Osteoblast (primary cell): ENCODE results near the gene VPS26C. TPM values are rescaled to one million over a fixed set of nuclear protein-coding genes. Genes with fewer than 3 reads are reported as not detected.

Experiments
- DNase-seq: peaks from one replicate; pipeline ENCODE4 v3.0.0; 2011; ENCODE audit warnings: low spot score, mixed read lengths; ENCODE audit not compliant: insufficient read length; ENCODE audit errors: missing footprints
- H2AFZ ChIP-seq: 2 replicates; pipeline ENCODE4 v1.6.0; 2011; ENCODE audit warnings: mild to moderate bottlenecking, low read length
- H3K27ac ChIP-seq: 2 replicates; pipeline ENCODE4 v1.5.1; 2011; ENCODE audit warnings: mild to moderate bottlenecking, low read depth, low read length, moderate library complexity
- H3K27me3 ChIP-seq: 2 replicates; pipeline ENCODE4 v1.6.0; 2012; ENCODE audit warnings: mild to moderate bottlenecking, control low read depth, inconsistent platforms, low read length, moderate library complexity; ENCODE audit not compliant: insufficient read depth
- H3K36me3 ChIP-seq: 2 replicates; pipeline ENCODE4 v1.5.1; 2011; ENCODE audit warnings: mild to moderate bottlenecking, low read length, control low read depth, moderate library complexity; ENCODE audit not compliant: insufficient read depth
- H3K4me1 ChIP-seq: 2 replicates; pipeline ENCODE4 v1.5.1; 2011; ENCODE audit warnings: mild to moderate bottlenecking, low read length, control low read depth, moderate library complexity; ENCODE audit not compliant: insufficient read depth
- H3K4me2 ChIP-seq: 2 replicates; pipeline ENCODE4 v1.6.0; 2011; ENCODE audit warnings: mild to moderate bottlenecking, low read length; ENCODE audit not compliant: insufficient read depth
- H3K4me3 ChIP-seq: fragments of 200-600 bp; sonication (generic); 3 replicates; pipeline ENCODE4 v1.5.1; 2012; ENCODE audit warnings: mild to moderate bottlenecking, low read length, inconsistent platforms; ENCODE audit not compliant: insufficient read depth
- H3K79me2 ChIP-seq: 2 replicates; pipeline ENCODE4 v1.6.0; 2012; ENCODE audit warnings: mild to moderate bottlenecking, low read length, control low read depth, inconsistent platforms; ENCODE audit not compliant: insufficient read depth
- H3K9me3 ChIP-seq: 2 replicates; pipeline ENCODE4 v1.5.1; 2011; ENCODE audit warnings: low read depth, low read length, control low read depth
- H4K20me1 ChIP-seq: 2 replicates; pipeline ENCODE4 v1.6.0; 2012; ENCODE audit warnings: mild to moderate bottlenecking, low read length, control low read depth; ENCODE audit not compliant: insufficient read depth
- total RNA-seq: library from RNA; depleted of rRNA; stranded (reverse); fragments of >200 nt; gene quantifications from 2 replicates; pipeline ENCODE4 v1.2.3, GENCODE V29; 2012
- TF ChIP-seq, protein P1 (sequence below): IDR thresholded peaks from 2 replicates; pipeline ENCODE4 v1.5.1; 2011; ENCODE audit warnings: mild to moderate bottlenecking, low read depth, low read length, moderate library complexity; ENCODE audit errors: extremely low read depth

The VPS26C gene
- total RNA-seq, 1 donor, result 91.9 TPM

DNA sequence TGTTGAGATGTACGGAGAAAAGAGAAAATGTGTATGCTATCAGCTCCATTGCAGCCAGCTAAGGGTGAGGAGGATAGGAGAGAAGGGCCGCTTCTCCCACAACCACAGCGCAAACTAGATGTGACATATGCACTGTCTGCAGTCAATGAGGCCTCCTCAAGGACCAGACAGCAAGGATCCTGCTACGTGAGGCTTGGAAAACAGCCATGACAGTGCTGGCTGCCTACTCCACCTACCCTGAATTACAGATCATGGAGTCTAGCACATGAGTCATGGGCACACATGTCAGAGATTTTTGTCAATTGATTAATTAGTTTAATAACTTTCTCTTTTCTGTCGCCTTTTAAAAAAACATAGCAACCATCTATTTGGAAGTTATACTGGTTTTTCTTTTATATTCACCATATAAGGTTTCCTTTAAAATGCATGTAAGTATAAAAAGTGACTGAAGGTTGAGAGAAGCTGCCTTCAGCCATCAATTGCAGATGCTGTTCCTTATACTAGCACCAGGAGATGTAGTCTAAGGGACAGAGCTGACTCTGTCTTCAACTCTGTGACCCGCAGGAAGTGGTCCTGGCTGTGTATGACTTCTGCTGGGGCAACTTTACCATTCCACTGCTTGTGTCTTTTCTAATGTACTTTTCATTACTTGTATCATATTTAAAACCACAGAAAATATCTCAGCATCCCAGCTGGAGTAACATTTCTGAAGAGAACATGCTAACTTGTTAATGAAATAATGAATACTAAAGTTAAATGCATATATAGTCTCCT, 3.1 kb downstream of the VPS26C start:
- TF ChIP-seq, protein P1, sequence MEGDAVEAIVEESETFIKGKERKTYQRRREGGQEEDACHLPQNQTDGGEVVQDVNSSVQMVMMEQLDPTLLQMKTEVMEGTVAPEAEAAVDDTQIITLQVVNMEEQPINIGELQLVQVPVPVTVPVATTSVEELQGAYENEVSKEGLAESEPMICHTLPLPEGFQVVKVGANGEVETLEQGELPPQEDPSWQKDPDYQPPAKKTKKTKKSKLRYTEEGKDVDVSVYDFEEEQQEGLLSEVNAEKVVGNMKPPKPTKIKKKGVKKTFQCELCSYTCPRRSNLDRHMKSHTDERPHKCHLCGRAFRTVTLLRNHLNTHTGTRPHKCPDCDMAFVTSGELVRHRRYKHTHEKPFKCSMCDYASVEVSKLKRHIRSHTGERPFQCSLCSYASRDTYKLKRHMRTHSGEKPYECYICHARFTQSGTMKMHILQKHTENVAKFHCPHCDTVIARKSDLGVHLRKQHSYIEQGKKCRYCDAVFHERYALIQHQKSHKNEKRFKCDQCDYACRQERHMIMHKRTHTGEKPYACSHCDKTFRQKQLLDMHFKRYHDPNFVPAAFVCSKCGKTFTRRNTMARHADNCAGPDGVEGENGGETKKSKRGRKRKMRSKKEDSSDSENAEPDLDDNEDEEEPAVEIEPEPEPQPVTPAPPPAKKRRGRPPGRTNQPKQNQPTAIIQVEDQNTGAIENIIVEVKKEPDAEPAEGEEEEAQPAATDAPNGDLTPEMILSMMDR, result no peak
- no peaks in the 10 kb centered on the region for H3K9me3 ChIP-seq
- H3K4me3 ChIP-seq, result no peak overlapping the region
- no peak overlapping the region for H3K27ac ChIP-seq
- H3K4me1 ChIP-seq, result peaks cover 13% of the 10 kb centered on the region
- no peaks in the 10 kb centered on the region for H3K27me3 ChIP-seq
- H2AFZ ChIP-seq, result no peak overlapping the region
- H3K79me2 ChIP-seq, result peaks cover 80% of the 10 kb centered on the region
- no peak for DNase-seq
- H3K36me3 ChIP-seq, result no peaks in the 10 kb centered on the region
- H4K20me1 ChIP-seq, result peaks cover 7% of the 10 kb centered on the region
- no peak overlapping the region for H3K4me2 ChIP-seq

DNA sequence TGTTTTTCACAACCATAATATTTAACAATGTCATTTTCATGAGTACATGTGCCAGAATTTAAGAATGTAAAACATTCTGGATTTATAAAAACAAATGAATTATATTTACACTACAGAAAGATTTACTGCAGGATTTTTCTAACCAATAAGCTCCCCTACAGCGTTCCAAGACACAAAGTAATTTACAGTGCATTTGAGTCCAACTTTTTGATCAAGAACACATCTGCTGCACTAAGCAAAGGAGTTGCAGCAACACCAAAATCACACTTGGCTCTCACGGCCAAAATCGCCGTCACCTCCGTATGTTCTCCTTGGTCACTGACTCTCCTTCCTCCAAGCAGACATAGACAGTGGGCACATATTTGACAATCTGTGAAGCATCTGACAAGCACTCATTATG, 7.7 kb downstream of the VPS26C start:
- peaks cover 4% of the 10 kb centered on the region for H3K4me1 ChIP-seq
- H3K27ac ChIP-seq, result no peak overlapping the region
- H3K36me3 ChIP-seq, result no peaks in the 10 kb centered on the region
- no peaks in the 10 kb centered on the region for H3K27me3 ChIP-seq
- H3K4me2 ChIP-seq, result no peak overlapping the region
- no peaks in the 10 kb centered on the region for H3K9me3 ChIP-seq
- peaks cover 96% of the 10 kb centered on the region for H3K79me2 ChIP-seq
- TF ChIP-seq, protein P1, result no peak
- DNase-seq, result no peak
- H4K20me1 ChIP-seq, result peaks cover 7% of the 10 kb centered on the region
- H2AFZ ChIP-seq, result no peak overlapping the region
- no peak overlapping the region for H3K4me3 ChIP-seq

DNA sequence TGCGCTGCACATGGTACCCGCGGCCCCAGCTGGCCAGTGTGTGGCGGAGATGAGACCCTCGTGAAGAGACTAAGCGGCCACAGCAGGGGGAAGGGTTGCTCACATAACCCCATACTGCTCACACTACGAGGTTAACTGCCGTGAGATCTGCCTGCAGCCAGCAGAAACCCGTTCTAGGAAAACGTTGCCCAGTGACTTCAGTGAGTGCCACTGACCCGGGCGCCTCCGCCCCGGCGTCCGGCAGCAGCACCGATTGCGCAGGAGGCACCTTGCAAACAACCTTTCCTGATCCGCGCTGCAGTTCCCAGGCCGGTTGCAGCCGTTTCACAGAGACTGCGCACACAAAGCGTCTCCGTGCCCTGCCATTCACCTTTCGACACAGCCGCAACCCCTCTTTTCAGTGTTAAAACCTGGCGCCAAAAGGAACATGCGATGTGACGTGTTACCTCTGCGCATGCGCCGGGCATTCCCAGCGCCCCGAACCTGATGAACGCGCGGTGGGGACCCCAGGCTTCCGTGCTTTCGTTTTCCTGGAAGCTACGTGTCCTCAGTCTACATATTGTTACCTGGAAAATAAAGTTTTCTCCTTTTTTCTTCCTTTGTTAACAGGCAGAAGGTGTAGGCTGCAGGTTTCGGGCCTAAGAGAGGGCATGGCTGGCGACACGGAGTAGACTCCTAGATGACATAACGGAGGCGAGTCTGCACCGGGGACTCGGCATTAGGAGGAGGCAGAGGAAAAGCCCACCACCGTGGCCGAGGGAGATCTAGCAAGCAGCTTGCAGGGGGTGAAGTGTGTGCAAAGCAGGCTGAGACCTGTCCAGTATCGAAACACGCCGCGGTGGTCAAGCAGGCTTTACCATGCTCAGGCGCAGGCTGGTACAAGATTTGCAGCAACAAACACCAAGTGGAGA, 8.9 kb downstream of the VPS26C start:
- peak overlapping the region; percentile 74 for H3K27ac ChIP-seq
- no peaks in the 10 kb centered on the region for H3K36me3 ChIP-seq
- peak overlapping the region; percentile 96 for H3K4me2 ChIP-seq
- no peaks in the 10 kb centered on the region for H3K27me3 ChIP-seq
- DNase-seq, result no peak
- H3K4me3 ChIP-seq, result peak overlapping the region; percentile 76
- H3K79me2 ChIP-seq, result peaks cover 96% of the 10 kb centered on the region
- H4K20me1 ChIP-seq, result peaks cover 14% of the 10 kb centered on the region
- TF ChIP-seq, protein P1, result no peak
- peaks cover 10% of the 10 kb centered on the region for H3K4me1 ChIP-seq
- H2AFZ ChIP-seq, result peak overlapping the region; percentile 60
- no peaks in the 10 kb centered on the region for H3K9me3 ChIP-seq

DNA sequence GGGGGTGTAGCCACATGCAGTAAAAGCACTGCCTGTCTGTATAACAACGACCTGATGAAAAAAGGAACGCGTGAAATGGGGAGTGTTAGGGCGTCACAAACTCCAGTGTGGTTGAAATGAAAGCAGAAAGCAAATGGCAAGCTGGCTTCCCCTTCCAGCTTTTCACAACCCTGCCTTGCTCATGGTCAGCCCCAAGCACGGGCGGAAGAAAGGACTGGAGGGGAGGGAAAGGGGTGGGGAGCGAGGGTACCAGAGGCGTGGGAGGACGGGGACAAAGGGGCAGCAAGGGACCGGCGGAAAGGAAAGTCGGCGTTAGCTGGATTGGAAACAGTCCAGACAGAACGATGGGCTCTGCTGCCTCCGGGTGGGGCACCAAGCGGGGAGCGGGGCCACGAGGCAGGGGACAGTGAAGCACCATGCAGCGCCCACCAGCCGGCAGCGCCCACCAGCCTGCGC, 9.6 kb downstream of the VPS26C start:
- H3K4me2 ChIP-seq, result peak overlapping the region; percentile 96
- H3K4me3 ChIP-seq, result peak overlapping the region; percentile 76
- DNase-seq, result no peak
- peaks cover 14% of the 10 kb centered on the region for H4K20me1 ChIP-seq
- H3K9me3 ChIP-seq, result no peaks in the 10 kb centered on the region
- H3K27me3 ChIP-seq, result no peaks in the 10 kb centered on the region
- TF ChIP-seq, protein P1, result no peak
- no peaks in the 10 kb centered on the region for H3K36me3 ChIP-seq
- peaks cover 96% of the 10 kb centered on the region for H3K79me2 ChIP-seq
- peaks cover 10% of the 10 kb centered on the region for H3K4me1 ChIP-seq
- H3K27ac ChIP-seq, result peak overlapping the region; percentile 74
- H2AFZ ChIP-seq, result peak overlapping the region; percentile 60
